Kidney epithelial cell (primary cell): ENCODE results near the gene GPC6. TPM values are rescaled to one million over a fixed set of nuclear protein-coding genes. Genes with fewer than 3 reads are reported as not detected.

Experiments
- DNase-seq: peaks from one replicate; pipeline ENCODE4 v3.0.0-alpha.2; 2010; ENCODE audit warnings: low read depth
- H3K27me3 ChIP-seq: 2 replicates; pipeline ENCODE4 v1.6.0; 2011; ENCODE audit warnings: low read length; ENCODE audit not compliant: control insufficient read depth, insufficient read depth
- H3K36me3 ChIP-seq: 2 replicates; pipeline ENCODE4 v1.5.1; 2011; ENCODE audit warnings: low read length; ENCODE audit not compliant: control insufficient read depth, insufficient read depth
- H3K4me3 ChIP-seq: 2 replicates; pipeline ENCODE4 v1.5.1; 2011; ENCODE audit warnings: low read depth, mild to moderate bottlenecking, control low read depth, low read length
- CTCF ChIP-seq: IDR thresholded peaks from 2 replicates; pipeline ENCODE4 v1.5.1; 2011; ENCODE audit warnings: mild to moderate bottlenecking, moderate library complexity, low read length, control low read depth, inconsistent platforms; ENCODE audit not compliant: insufficient read depth, poor library complexity, severe bottlenecking
- total RNA-seq: library from RNA; depleted of rRNA; stranded (reverse); fragments of >200 nt; gene quantifications from 2 replicates; pipeline ENCODE4 v1.2.3, GENCODE V29; 2015

The GPC6 gene
- total RNA-seq, 1 donor from 2014 or later, result 62.7 TPM

- TF ChIP-seq CTCF, result no peak
- Histone ChIP-seq H3K36me3 (no peaks in the 10 kb centered on the region), H3K27me3 (no peaks in the 10 kb centered on the region)
Observed at GRCh38 chr13:93800342-93800741, 573.7 kb downstream of the GPC6 start.

GRCh38 chr13:93805736-93806135 lies 579.1 kb downstream of the GPC6 start:
- H3K4me3 ChIP-seq, result no peak overlapping the region
- TF ChIP-seq CTCF, result no peak
- H3K27me3 ChIP-seq, result no peaks in the 10 kb centered on the region
- no peaks in the 10 kb centered on the region for H3K36me3 ChIP-seq
- DNase-seq, result no peak

More at GRCh38 chr13:93800342-93800741, 573.7 kb downstream of the GPC6 start:
- DNase-seq, result no peak
- no peak overlapping the region for H3K4me3 ChIP-seq

GRCh38 chr13:93806861-93807260 lies 580.3 kb downstream of the GPC6 start:
- no peak for DNase-seq
- TF ChIP-seq CTCF, result no peak

GRCh38 chr13:93810264-93810663 lies 583.7 kb downstream of the GPC6 start:
- H3K36me3 ChIP-seq, result no peaks in the 10 kb centered on the region
- no peak for TF ChIP-seq CTCF
- no peaks in the 10 kb centered on the region for H3K27me3 ChIP-seq
- no peak overlapping the region for H3K4me3 ChIP-seq
- DNase-seq, result no peak

More at GRCh38 chr13:93806861-93807260, 580.3 kb downstream of the GPC6 start:
- no peaks in the 10 kb centered on the region for H3K36me3 ChIP-seq
- H3K4me3 ChIP-seq, result no peak overlapping the region
- no peaks in the 10 kb centered on the region for H3K27me3 ChIP-seq

- no peak for TF ChIP-seq CTCF
- no peaks in the 10 kb centered on the region for H3K27me3 ChIP-seq
- H3K4me3 ChIP-seq, result no peak overlapping the region
- no peaks in the 10 kb centered on the region for H3K36me3 ChIP-seq
- no peak for DNase-seq
Observed at GRCh38 chr13:93811071-93811737, 584.6 kb downstream of the GPC6 start.

- no peak for TF ChIP-seq CTCF
- no peak overlapping the region for H3K4me3 ChIP-seq
- H3K27me3 ChIP-seq, result no peaks in the 10 kb centered on the region
- DNase-seq, result no peak
- H3K36me3 ChIP-seq, result no peaks in the 10 kb centered on the region
Observed at GRCh38 chr13:93811738-93812112, 585.1 kb downstream of the GPC6 start.
